ENCODE measurements around the gene MAPKAP1. TPM values are rescaled to one million over a fixed set of nuclear protein-coding genes. Genes with fewer than 3 reads are reported as not detected.

The MAPKAP1 gene
- total and polyA plus RNA-seq, 2 of the 13 experiments (the other 11 are each of a cell fraction or from before 2014, with no cell fraction given): 45.0 to 64.3 TPM

- ChIA-PET CTCF (ENCODE audit: low intra/inter-chr PET ratio, low total read pairs) (no interaction called here), POLR2A (no interaction called here)
- BruUV-seq (replicated peaks): no TSS peak
- peaks cover 1 to 8% of the 10 kb centered on the region in 2 experiments; a peak in 1 of 5 replicates for H3K27me3 ChIP-seq (ENCODE audit: control insufficient read depth in 1 of 2, insufficient read depth in 2 of 2, low read length in 2 of 2)
- H3K9ac ChIP-seq (ENCODE audit: insufficient read depth, low read depth, low read length): no peak overlapping the region
- no peaks in the 10 kb centered on the region for H3K36me3 ChIP-seq (replicated peaks in 1 of 2; ENCODE audit: control insufficient read depth in 1 of 2, insufficient read depth in 2 of 2, low read length in 2 of 2)
- H3K79me2 ChIP-seq (ENCODE audit: insufficient read depth, low read length): no peaks in the 10 kb centered on the region
- no peak for DNase-seq (ENCODE audit: low spot score)
- peaks cover 64% of the 10 kb centered on the region for H3K4me1 ChIP-seq (ENCODE audit: insufficient read depth, low read length)
- TF ChIP-seq ZNF768 (CRISPR knock-in tag; IDR thresholded peaks at IDR 0.05) (peak; percentile 66; the same call in 1 of the 2 replicates), ZBTB33 (CRISPR knock-in tag; IDR thresholded peaks at IDR 0.05) (peak; percentile 19), FOSL2 (CRISPR knock-in tag; IDR thresholded peaks at IDR 0.05) (peak; percentile 34), TFDP2 (CRISPR knock-in tag; IDR thresholded peaks at IDR 0.05) (no peak)
- peak; percentile 10; the same call in 2 of the 3 replicates for ATAC-seq
- 0 out of 2 replicates have a peak overlapping the region, but pooled peaks have one; percentile 7 for H3K4me2 ChIP-seq (ENCODE audit: low read depth, low read length)
- FAIRE-seq: no peak
- no peaks in the 10 kb centered on the region for H3K9me3 ChIP-seq (ENCODE audit: low read length)
- H3K27ac ChIP-seq (ENCODE audit: extremely low read length, insufficient read depth, low read length): no peak overlapping the region
- no peak overlapping the region for H2AFZ ChIP-seq (ENCODE audit: low read length)
- WGBS (ENCODE audit: low lambda C conversion rate): 51% methylated on average over 3 of the region's 18 CpGs
- peak overlapping the region in 1 of 3 experiments; percentile 5; a peak in 1 of 6 replicates for H3K4me3 ChIP-seq (replicated peaks in 1 of 3; ENCODE audit: insufficient read depth in 1 of 3, low read depth in 2 of 3, low read length in 3 of 3)
- intact Hi-C loops (cut with micrococcal nuclease; ENCODE audit: unreplicated experiment) (loop anchor here (5.0 kb wide), 1 partner anchor 205 kb away; no protein-coding TSS in a partner anchor), in situ Hi-C loops (cut with HindIII; ENCODE audit: extremely low pct_ligation_motif_present, low pct_unique_long_range_greater_than_20kb) (no loop called here)
- no peaks in the 10 kb centered on the region for H4K20me1 ChIP-seq (ENCODE audit: insufficient read depth, low read length)
These were observed 279.5 kb downstream of the MAPKAP1 start for GRCh38 chr9:125427556-125427955.

GRCh38 chr9:125426926-125427325, 280.1 kb downstream of the MAPKAP1 start:
- POLR2A ChIA-PET: no interaction called here

More at GRCh38 chr9:125426926-125427325, 280.1 kb downstream of the MAPKAP1 start:
- DNase-seq (ENCODE audit: low spot score) (no peak), FAIRE-seq (no peak), ATAC-seq (no peak)
- in situ Hi-C loops (cut with HindIII; ENCODE audit: extremely low pct_ligation_motif_present, low pct_unique_long_range_greater_than_20kb): no loop called here
- Histone ChIP-seq H3K27me3 (ENCODE audit: control insufficient read depth in 1 of 2, insufficient read depth in 2 of 2, low read length in 2 of 2) (peaks cover 1 to 8% of the 10 kb centered on the region in 2 experiments; a peak in 1 of 5 replicates), H3K27ac (ENCODE audit: extremely low read length, insufficient read depth, low read length) (no peak overlapping the region), H3K36me3 (replicated peaks in 1 of 2; ENCODE audit: control insufficient read depth in 1 of 2, insufficient read depth in 2 of 2, low read length in 2 of 2) (no peaks in the 10 kb centered on the region), H4K20me1 (ENCODE audit: insufficient read depth, low read length) (no peaks in the 10 kb centered on the region), H3K4me1 (ENCODE audit: insufficient read depth, low read length) (peaks cover 67% of the 10 kb centered on the region), H3K79me2 (ENCODE audit: insufficient read depth, low read length) (no peaks in the 10 kb centered on the region), H3K9ac (ENCODE audit: insufficient read depth, low read depth, low read length) (no peak overlapping the region), H2AFZ (ENCODE audit: low read length) (no peak overlapping the region), H3K4me2 (ENCODE audit: low read depth, low read length) (no peak overlapping the region), H3K9me3 (ENCODE audit: low read length) (no peaks in the 10 kb centered on the region), H3K4me3 (replicated peaks in 1 of 3; ENCODE audit: insufficient read depth in 1 of 3, low read depth in 2 of 3, low read length in 3 of 3) (no peak overlapping the region)
- TF ChIP-seq RELA (CRISPR knock-in tag; IDR thresholded peaks at IDR 0.05) (no peak), ZNF577 (CRISPR knock-in tag; IDR thresholded peaks at IDR 0.05; ENCODE audit: borderline replicate concordance, low read depth) (no peak), HOMEZ (CRISPR knock-in tag; IDR thresholded peaks at IDR 0.05; ENCODE audit: low read depth) (no peak), ZMAT3 (CRISPR knock-in tag; conservative IDR thresholded peaks at IDR 0.05) (no peak), CAMTA2 (CRISPR knock-in tag; IDR thresholded peaks at IDR 0.05; ENCODE audit: borderline replicate concordance) (no peak), ZSCAN31 (CRISPR knock-in tag; IDR thresholded peaks at IDR 0.05; ENCODE audit: low read depth) (no peak), ZC3H4 (CRISPR knock-in tag; IDR thresholded peaks at IDR 0.05; ENCODE audit: borderline replicate concordance) (no peak)
- BruUV-seq (replicated peaks): no TSS peak
- WGBS (ENCODE audit: low lambda C conversion rate): 75% methylated on average over 11 of the region's 17 CpGs
- intact Hi-C loops (cut with micrococcal nuclease; ENCODE audit: unreplicated experiment): loop anchor here (5.0 kb wide), 1 partner anchor 205 kb away; no protein-coding TSS in a partner anchor
- CTCF ChIA-PET (ENCODE audit: low intra/inter-chr PET ratio, low total read pairs): no interaction called here

Data from HepG2 (cell line).